GM21447 (cell line): ENCODE results near the gene HNRNPL.

Experiments used
- ATAC-seq: cut with Tn5 transposase; IDR thresholded peaks from one replicate; pipeline ENCODE4 v1.9.1; 2021; ENCODE audit not compliant: unreplicated experiment

Gene HNRNPL

GRCh38 chr19:38846097-38846496, 3.7 kb downstream of the HNRNPL start:
- no peak for ATAC-seq

DNA sequence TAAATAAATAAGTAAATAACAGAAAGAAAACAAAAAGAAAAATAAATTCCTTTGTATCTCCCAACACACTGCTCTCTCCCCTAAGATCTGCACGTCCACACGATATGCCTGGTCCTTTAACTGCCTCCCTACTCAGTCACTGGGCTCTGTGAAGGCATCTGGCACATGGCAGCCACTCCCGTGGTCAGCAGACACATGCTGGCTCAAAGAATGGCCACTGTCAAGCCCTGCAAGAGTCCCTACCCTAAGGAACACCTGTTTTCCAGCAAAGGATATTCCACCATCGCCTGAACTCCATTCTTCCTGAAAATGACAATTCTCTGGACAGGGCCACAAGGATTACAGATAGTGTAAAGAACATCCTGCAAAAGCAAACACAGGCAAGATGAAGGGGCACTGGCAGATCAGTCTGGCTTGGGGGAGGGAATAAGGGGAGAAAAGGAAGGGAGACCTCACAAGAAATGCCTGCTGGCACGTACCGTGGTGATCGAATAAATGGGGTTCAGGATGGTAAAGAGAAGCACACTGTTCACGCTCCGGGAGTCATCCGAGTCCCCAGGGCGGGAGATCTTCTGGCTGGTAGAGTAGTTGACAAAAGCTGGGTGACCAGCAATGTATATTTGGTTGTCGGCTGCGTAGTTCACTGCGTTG, 4.3 kb downstream of the HNRNPL start:
- no peak for ATAC-seq

DNA sequence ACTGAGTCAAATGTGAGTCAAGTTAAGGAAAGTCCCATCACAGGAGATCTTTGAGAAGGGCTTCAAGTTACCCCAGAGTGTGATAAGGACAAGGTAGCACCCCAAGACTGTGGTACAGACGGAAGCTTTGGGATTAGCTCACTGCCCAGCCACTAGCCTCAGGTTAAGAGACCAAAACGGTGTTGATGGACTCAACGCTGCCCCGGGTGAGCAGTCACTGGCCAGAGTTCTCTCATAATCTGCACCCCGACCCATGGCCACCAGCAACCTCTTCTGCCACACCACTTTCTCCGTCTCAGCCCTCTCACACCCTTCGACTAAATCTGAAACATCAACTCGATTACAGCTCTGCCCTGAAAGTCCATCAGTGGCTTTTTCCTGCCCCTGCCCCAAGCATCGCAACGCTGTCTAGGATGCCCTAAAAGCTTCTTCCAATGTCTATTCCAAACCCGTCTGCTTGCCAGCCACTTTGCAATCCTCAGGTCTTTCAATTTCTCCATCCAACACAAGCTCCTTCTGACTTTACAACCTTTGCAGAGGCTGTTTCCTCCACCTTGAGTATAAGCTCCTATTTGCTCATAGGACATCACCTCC, 5.6 kb downstream of the HNRNPL start:
- ATAC-seq = no peak

GRCh38 chr19:38843175-38843758, 6.5 kb downstream of the HNRNPL start:
- ATAC-seq = no peak

DNA sequence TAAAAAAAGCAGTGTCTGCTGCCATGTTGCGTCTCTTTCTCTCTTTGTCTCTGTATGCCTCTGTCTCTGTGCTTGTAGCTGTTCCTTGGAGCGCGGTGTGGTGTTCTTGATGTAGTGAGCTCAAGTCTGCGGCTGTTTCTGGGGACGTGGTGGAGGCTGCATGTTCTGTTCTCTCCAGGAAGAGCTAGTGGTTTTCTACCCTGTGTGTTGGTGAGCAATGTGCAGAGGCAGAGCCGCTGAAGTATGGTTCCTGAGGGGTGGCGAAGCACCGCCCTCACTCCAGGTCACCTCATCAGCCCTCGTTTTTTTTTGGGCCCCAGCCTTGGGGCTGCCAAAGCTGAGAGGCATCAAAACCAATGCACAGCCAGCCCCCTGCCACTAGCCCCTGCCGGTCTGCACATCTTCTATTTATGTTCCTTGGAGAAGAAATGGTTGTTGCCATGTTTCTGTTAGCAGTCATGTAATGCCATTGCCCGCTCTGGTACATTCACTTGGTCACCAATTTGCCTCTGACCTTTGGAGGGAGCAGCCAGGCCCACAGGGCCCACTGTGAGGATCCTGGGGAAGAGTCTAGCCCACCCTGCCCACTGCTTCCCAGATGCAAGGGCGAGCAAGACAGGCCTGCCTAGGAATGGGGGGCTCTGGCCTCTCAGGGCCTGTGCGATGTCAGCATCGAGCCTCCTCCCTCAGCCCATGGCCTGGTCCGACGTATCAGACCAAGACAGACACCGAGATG, 7.2 kb downstream of the HNRNPL start:
- ATAC-seq = no peak

GRCh38 chr19:38841787-38842438, 7.9 kb downstream of the HNRNPL start:
- no peak for ATAC-seq

DNA sequence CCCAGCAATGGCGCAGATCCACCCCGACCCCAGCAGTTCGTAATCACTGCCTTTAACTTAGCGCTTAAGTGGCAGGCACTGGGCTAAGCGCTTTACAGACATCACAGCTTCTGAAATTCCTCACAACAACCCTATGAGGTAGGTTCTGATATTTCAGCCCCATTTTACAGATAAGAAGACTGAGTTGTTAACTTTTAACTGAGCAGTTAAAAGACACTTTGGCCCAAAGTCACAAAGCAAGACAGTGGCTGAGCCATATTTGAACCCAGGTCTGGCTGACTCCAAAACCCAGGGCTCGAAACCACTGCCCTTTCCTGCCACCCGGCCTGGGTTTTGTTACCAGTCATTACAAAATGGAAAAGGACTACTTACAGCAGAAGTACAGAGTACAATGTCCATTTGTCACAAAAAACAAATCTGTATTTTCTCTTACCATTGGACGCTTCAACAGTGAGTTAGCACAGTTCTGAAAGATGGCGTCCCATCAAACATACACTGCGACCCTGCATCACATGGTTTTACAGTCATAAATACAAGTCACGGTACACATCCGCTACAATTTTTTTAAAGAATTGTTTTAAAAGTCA, 8.5 kb downstream of the HNRNPL start:
- ATAC-seq = no peak

DNA sequence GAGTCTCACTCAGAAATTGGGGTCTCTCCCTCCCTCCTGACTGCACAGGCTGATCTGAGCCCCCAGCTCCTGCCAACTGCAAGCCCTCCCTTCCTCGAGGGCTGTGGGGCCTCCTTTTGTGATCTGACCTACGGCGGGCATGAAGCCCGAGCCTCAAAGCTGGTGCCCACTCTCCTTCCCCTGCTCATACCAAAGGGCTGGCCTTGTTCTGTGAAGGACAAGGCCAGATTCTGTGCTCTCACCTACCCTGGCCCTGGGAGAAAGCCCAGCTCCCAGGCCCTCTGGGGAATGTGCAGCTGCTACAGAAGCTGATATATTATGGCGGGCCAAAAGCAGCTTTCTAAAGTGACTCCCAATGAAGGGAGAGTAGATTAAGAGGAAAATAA, 9.2 kb downstream of the HNRNPL start:
- no peak for ATAC-seq

DNA sequence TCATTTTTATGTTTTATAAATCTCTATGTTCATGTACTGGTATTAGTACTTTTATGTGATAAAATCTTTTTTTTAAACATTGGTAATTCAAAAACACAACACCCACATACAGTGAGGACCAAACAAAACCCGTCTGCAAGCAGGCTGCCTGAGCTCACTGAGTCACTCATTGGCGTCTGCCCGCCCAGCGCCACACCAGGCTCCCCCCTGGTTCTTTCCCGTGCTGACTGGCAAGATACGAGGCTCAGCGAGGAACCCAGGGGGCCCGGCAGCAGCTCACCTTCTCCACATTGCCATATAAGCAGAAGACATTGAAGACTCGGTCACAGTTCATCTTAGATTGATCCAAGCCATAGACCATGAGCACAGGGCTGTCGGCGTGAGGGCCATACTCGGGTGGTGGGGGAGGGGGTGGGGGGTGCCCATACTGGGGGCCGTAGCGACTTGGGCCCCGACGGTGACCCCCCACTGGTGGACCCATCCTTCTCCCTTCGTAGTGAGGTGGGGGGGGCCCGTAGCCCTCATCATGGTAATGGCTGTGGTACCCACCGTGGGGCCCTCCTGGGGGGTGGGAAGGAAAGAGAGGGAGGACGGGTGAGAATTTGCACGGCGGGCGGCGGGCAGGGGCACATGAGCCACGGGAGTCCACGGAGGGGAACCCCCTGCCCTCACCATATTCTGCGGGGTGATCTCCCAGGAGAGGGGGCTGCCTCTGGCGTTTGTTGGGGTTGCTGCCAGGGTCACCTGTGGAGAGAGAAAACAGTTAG, 9.8 kb downstream of the HNRNPL start:
- ATAC-seq = no peak

- ATAC-seq = no peak
Measured at GRCh38 chr19:38838986-38839761, 10.6 kb downstream of the HNRNPL start.

DNA sequence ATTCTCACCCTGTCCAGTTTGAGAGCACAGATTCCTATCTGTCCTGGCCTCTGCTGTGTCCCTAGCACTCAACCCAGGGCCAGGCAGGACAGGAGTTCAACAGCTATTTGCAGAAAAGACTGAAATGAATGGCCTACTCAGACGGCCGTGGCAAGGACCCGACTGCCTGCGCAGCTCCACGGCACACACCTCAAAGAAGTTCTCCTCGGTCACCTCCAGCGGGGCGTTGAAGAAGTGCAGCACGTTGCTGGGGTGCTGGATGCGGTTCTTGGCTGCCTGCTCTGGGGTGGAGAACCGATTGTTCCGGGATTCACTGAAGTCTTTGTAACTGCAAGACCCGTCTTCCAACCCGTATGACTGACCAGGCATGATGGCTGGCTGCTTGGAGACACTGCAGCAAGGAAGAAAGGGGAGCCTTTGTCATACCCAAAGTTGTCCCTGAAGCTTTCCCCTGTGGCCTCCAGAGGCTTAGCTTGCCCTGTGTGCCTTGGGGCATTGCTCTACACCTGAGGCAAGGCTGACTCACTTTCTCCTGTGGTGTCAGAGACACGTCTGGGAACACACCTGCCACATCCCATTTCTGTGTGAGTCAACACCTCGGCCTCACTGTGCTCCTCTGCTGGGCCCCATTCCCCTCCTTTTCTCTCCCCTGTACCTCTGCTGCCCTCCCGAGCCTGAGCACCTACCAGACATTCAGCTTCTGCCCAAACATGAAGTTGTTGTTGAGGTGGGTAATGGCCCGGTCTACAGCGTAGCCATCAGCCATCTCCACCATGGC, 11.4 kb downstream of the HNRNPL start:
- no peak for ATAC-seq

- ATAC-seq = no peak
Measured at GRCh38 chr19:38837656-38838121, 12.1 kb downstream of the HNRNPL start.

- no peak for ATAC-seq
Measured at GRCh38 chr19:38836983-38837626, 12.7 kb downstream of the HNRNPL start.

DNA sequence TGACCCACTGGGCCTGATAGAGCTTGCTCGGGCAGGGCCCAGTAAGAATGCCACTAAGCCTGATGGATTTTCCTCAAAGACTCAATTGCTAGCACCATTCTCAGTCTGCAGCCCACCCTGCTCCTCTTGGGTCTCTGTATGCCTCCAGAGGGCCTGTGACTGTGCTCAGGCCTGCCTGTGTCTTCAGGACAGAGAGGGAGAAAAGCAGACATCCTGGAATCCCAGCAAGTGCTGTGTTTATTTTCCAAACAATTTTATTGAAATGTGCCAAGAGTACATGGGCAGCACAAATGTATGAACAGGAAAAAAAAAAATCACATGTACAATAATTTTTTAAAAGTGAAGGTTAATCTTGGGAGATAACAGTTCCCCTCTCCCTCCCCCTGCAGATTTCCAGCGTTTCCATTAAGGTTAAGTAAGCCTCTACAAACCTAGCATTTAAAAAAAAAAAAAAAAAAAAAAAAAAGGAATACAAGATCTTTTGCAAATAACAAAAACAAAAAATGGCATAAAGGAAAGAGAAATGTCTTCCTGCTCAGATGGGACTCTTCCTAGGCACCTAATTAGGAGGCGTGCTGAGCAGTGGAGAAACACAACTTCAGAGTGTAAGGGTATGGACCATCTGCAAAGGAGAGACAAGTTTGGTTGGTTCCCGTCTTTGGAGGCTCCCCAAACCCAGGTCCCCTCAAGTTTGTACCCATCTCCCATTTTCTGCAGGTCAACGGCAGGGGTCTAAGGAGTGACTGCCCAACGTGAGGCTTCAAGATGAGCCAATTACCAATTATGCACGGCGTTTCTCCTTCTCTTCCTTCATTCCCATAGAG, 13.4 kb downstream of the HNRNPL start:
- ATAC-seq = no peak

GRCh38 chr19:38834590-38834989, 15.2 kb downstream of the HNRNPL start:
- no peak for ATAC-seq

GRCh38 chr19:38834104-38834490, 15.7 kb downstream of the HNRNPL start:
- no peak for ATAC-seq

DNA sequence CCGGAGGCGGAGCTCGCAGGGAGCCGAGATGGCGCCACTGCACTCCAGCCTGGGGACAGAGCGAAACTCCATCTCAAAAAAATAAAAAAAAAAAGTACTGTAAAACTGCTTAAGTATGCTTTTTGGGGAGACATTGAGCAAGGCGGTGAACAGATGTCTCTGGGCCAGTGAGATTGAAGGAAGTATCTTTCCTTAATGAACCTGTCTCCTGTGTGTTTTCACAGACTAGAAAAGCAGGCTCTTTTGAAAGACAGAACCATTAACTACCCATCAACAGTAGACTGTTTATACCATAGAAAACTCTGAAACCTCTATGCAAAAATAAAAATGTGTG, 16.7 kb downstream of the HNRNPL start:
- ATAC-seq = no peak
